Testis (tissue), 3 donors: Measurements from ENCODE around the gene MAST4. TPM values are rescaled to one million over a fixed set of nuclear protein-coding genes. Genes with fewer than 3 reads are reported as not detected.

Experiments
- DNase-seq: peaks from one replicate; pipeline ENCODE4 v3.0.0-alpha.2; 2019
- H3K27ac ChIP-seq, 2 donors: fragments of 200-600 bp; sonication (generic); one replicate each; pipeline ENCODE4 v1.5.1; 2019
- H3K27me3 ChIP-seq: fragments of 200-600 bp; sonication (generic); one replicate; pipeline ENCODE4 v1.5.1; 2019
- H3K36me3 ChIP-seq: fragments of 200-600 bp; sonication (generic); one replicate; pipeline ENCODE4 v1.5.1; 2017; ENCODE audit warnings: low read depth; ENCODE audit errors: missing control alignments
- H3K4me1 ChIP-seq: fragments of 200-600 bp; sonication (generic); one replicate; pipeline ENCODE4 v1.5.1; 2019
- H3K4me3 ChIP-seq, 2 donors: fragments of 200-600 bp; sonication (generic); one replicate each; pipeline ENCODE4 v1.5.1; 2017 to 2019
- H3K9me3 ChIP-seq: fragments of 200-600 bp; sonication (generic); one replicate; pipeline ENCODE4 v1.5.1; 2017
- POLR2A ChIP-seq: fragments of 450-650 bp; IDR thresholded peaks from one replicate; pipeline ENCODE4 v1.6.1; 2017; ENCODE audit warnings: antibody characterized with exemption, mild to moderate bottlenecking, moderate library complexity
- WGBS, 2 donors: methylation state at CpG; one replicate each; pipeline ENCODE4 v1.1.5; 2018; 5-methylcytosine and 5-hydroxymethylcytosine counted together
- intact Hi-C: fragments of 100-400 bp; cut with DNase I; formaldehyde crosslinking; loops from one replicate; pipeline ENCODE4 v1.15.1; 2023; ENCODE audit warnings: low total_unique reads
- polyA plus RNA-seq: library from polyadenylated mRNA; stranded (reverse); fragments of 350-450 nt; fragmentation: Illumina TruSeq; extraction: RNeasy Lipid Tissue Mini Kit (QIAGEN cat#74804); gene quantifications from one replicate; pipeline ENCODE4 v1.2.3, GENCODE V29; 2014; ENCODE audit warnings: low read depth, low replicate concordance; ENCODE audit not compliant: insufficient read depth
- total RNA-seq, 2 donors: library from RNA; depleted of rRNA; stranded (reverse); fragments of >200 nt; gene quantifications; one replicate each; pipeline ENCODE4 v1.2.3, GENCODE V29; 2016
- TF ChIP-seq, protein P1 (sequence below), 3 experiments: fragments of 450-650 bp in 2 of 3; fragments of 200-600 bp in 1 of 3; sonication (generic) in 1 of 3; IDR thresholded peaks; one replicate each; pipeline ENCODE4 v1.5.1; 2016 to 2019; ENCODE audit warnings: antibody characterized with exemption in 3 of 3, mild to moderate bottlenecking in 2 of 3, moderate library complexity in 1 of 3

MAST4 gene
- total and polyA plus RNA-seq, 3 donors from 2014 or later, result 27.2 to 56.4 (median 51.4) TPM

DNA sequence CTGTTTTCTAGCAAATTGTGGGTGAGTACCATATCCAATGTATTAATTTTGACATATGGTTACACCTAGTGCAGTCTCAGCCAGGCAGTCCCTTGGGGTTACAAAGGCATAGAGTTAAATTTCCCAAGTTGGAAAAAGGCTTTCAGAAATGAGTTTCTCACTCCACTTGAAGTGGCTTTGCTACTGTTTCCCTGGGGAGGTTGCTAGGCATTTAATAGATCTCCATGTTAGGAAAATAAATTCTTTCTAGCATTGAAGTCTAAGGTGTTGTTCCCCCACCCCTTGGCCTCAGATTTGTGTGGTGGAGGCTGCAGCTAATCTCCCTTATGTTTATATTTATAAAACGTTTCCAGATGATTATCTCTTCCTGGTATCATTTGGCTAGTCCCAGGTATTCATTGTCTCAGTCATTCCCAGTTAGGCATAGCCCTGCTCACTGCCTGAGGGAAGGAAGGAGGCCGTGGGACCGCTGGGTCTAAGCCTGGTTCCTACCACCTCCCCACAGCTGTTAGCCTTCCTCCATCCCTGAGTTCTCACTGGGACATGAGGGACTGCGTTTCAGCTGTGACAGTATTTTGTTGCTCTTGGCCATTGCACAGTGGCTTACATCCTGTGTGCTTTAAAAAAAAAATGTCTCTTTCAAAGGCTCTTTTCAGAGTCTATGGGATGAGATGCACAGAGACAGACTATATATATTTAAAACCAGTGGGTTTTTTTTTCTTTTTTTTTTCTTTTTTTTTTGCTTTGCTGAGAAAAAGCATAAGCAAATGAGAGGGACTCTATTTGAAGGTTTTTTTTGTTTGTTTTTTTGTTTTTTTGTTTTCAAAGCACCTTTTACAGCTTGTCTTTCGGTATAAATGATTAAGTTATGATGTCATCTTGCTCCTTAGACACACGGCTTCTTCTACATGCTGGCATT is 121.5 kb downstream of the MAST4 start:
- H3K27ac ChIP-seq, result no peak overlapping the region
- intact Hi-C loops, result no loop called here
- H3K27me3 ChIP-seq, result no peaks in the 10 kb centered on the region
- no peak overlapping the region for H3K4me3 ChIP-seq
- TF ChIP-seq POLR2A, result no peak
- TF ChIP-seq, protein P1, sequence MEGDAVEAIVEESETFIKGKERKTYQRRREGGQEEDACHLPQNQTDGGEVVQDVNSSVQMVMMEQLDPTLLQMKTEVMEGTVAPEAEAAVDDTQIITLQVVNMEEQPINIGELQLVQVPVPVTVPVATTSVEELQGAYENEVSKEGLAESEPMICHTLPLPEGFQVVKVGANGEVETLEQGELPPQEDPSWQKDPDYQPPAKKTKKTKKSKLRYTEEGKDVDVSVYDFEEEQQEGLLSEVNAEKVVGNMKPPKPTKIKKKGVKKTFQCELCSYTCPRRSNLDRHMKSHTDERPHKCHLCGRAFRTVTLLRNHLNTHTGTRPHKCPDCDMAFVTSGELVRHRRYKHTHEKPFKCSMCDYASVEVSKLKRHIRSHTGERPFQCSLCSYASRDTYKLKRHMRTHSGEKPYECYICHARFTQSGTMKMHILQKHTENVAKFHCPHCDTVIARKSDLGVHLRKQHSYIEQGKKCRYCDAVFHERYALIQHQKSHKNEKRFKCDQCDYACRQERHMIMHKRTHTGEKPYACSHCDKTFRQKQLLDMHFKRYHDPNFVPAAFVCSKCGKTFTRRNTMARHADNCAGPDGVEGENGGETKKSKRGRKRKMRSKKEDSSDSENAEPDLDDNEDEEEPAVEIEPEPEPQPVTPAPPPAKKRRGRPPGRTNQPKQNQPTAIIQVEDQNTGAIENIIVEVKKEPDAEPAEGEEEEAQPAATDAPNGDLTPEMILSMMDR (IDR thresholded peaks at IDR 0.05), result no peak
- DNase-seq, result no peak
- WGBS, 2 donors, result 63 to 66% methylated on average over 6 of the region's 6 CpGs
- H3K36me3 ChIP-seq, result no peaks in the 10 kb centered on the region
- H3K9me3 ChIP-seq, result no peaks in the 10 kb centered on the region
- H3K4me1 ChIP-seq, result no peaks in the 10 kb centered on the region

DNA sequence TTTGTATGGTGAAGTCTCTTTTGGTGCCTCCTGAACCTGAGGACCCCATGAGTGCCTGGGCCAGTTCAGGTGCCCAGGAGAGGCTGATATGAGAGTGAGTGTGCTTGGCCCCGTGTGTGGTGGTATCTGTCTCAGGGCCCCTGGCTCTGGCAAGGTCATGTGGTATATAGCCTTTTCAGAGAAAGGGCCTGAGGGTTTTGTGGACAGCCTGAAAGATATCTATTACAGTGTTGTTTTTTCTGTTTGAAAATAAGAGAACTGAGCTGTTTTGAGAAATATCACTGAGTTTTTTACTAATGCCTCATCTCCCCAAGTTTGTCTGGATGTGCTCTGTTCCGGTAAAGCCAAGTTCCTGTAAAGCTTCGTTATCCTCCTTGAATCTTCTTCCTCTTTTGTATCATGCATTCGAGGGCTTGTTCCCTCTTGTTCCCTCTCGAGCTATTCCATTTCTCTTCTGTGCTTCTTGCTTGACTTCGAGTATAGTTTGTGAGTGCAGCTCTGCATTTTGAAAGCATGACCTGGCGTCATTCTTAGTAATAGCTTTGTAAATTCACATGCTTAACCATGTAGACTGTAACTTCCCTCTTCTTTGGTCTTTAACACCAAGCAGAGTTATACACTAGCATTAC is 122.3 kb downstream of the MAST4 start:
- 76 to 81% methylated on average over 7 of the region's 7 CpGs for WGBS, 2 donors
- H3K4me3 ChIP-seq, result no peak overlapping the region
- intact Hi-C loops, result no loop called here
- no peaks in the 10 kb centered on the region for H3K36me3 ChIP-seq
- H3K27ac ChIP-seq, result no peak overlapping the region
- no peaks in the 10 kb centered on the region for H3K4me1 ChIP-seq
- DNase-seq, result no peak
- H3K9me3 ChIP-seq, result no peaks in the 10 kb centered on the region
- TF ChIP-seq, protein P1 (IDR thresholded peaks at IDR 0.05), result no peak
- no peak for TF ChIP-seq POLR2A
- no peaks in the 10 kb centered on the region for H3K27me3 ChIP-seq

DNA sequence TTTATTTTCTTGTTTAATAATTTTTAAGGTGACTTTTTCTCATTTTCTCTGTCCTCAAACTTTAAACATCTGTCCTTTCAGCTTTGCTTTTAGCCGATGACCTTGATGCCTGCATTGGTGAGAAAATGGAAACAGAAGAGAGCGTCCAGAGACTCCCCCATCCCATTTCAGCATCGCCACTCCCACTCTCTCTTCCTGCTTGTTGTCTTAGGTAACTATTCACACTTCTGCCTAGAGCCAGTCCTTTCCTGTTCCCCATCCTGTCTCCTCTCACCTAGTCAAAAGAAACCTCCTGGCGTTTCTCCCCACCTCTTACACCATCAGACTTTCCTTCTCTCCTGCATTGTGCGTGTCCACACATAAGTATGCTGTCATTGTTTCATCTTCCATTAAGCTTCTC is 124.6 kb downstream of the MAST4 start:
- intact Hi-C loops, result no loop called here
- WGBS, 2 donors, result 67 to 75% methylated on average over 5 of the region's 5 CpGs
- H3K4me1 ChIP-seq, result no peaks in the 10 kb centered on the region
- no peaks in the 10 kb centered on the region for H3K36me3 ChIP-seq
- no peak overlapping the region for H3K27ac ChIP-seq
- TF ChIP-seq POLR2A, result no peak
- H3K9me3 ChIP-seq, result no peaks in the 10 kb centered on the region
- no peaks in the 10 kb centered on the region for H3K27me3 ChIP-seq
- no peak for DNase-seq
- H3K4me3 ChIP-seq, result no peak overlapping the region

DNA sequence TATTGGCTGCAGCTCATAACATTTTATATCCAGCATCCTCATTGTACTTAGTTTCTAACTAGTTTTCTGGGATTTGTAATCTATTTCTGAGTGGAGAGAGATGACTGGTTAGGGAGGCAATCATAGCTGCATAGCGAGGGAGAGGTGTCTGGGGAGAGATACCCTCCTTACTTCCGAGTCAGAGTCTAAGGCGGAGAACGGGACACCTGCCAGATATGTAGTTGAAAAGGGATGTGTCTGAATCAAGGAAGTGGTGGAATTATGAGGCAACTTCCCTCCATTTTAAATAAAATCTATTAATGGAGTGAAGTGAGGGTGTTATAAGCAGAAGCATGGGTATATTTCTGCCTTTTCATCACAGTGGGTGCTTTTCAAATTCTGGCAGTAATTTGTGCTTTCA is 126.5 kb downstream of the MAST4 start:
- Histone ChIP-seq H3K36me3 (no peaks in the 10 kb centered on the region), H3K27ac (no peak overlapping the region), H3K9me3 (no peaks in the 10 kb centered on the region), H3K4me3 (no peak overlapping the region), H3K4me1 (no peaks in the 10 kb centered on the region), H3K27me3 (no peaks in the 10 kb centered on the region)
- 61 to 69% methylated on average over 4 of the region's 4 CpGs for WGBS, 2 donors
- intact Hi-C loops, result no loop called here
- DNase-seq, result no peak
- TF ChIP-seq POLR2A, result no peak
- TF ChIP-seq, protein P1 (IDR thresholded peaks at IDR 0.05), result no peak

DNA sequence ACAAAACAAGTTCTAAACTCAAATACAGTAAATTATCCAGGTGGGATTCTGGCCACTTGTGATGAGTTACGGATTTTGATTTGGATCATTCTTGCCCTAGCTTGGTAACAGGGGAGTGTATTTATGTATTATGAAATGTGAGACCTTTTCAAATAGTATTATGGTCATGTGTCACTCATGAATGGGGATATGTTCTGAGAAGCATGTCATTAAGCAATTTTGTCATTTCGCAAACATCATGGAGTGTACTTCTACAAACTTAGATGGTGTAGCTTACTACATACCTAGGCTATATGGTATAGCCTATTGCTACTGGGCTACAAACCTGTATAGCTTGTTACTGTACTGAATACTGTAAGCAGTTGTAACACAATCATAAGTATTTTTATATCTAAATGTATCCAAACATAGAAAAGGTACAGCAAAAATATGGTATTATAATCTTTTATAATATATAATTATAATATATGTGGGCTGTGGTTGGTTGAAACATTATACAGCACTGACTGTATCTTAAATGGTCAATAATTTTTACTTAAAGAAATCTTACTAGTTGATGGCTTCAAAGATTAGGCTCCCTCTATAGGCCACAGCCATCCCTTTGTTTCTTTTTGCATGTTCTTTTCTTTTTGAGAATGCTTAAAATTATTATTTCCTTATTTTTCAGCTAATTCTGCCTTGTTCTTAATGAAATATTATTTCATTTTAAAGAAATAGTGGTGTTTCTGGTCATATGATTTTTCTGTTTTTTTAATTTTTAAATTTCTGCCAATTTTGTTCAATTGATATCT is 128.4 kb downstream of the MAST4 start:
- no peak for DNase-seq
- no peaks in the 10 kb centered on the region for H3K27me3 ChIP-seq
- H3K9me3 ChIP-seq, result no peaks in the 10 kb centered on the region
- no peak overlapping the region for H3K4me3 ChIP-seq
- intact Hi-C loops, result no loop called here
- no peak for TF ChIP-seq POLR2A
- TF ChIP-seq, protein P1 (IDR thresholded peaks at IDR 0.05), result no peak
- no peaks in the 10 kb centered on the region for H3K36me3 ChIP-seq
- H3K4me1 ChIP-seq, result no peaks in the 10 kb centered on the region
- no peak overlapping the region for H3K27ac ChIP-seq
- 95 to 96% methylated on average over 2 of the region's 2 CpGs for WGBS, 2 donors
